HG03469 (cell line): ENCODE results near the gene TSPAN4.

ENCODE experiments used
- ATAC-seq: cut with Tn5 transposase; IDR thresholded peaks from one replicate; pipeline ENCODE4 v1.9.1; 2021; ENCODE audit warnings: mild to moderate bottlenecking, moderate library complexity, moderate number of reproducible peaks; ENCODE audit not compliant: unreplicated experiment

Gene TSPAN4

DNA sequence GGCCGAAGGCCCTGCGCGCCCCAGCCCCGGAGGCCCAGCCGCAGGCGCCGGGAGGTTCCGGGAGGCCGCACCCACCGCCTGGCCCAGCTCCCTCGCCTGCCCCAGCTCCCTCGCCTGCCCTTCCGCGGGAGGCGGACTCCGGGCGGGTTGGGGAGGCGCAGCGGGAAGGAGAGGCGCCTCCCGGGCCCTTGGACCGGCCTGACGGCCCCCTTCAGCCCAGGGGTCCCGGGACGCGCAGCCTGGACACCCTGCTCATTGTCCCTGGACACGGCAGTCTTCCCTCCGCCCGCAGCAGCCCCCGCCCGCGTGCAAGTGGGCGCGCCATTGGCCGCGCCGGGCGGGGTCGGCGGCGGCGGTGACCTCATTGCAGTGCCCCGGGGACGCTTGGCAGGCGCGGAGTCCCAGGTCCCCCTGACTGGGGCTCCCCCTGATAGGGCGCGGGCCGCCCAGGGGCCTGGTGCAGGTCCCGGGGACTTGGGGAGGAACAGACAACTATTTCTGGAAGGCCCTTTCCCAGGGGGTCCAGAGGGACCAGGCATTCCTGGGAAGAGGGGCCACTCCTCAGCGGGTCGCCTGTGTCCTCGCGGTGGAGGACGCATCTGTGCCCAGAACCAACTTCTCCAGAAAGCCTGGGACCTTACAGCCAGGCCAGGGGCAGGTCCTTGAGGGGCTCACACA, 9.4 kb upstream of the TSPAN4 start:
- ATAC-seq = no peak

DNA sequence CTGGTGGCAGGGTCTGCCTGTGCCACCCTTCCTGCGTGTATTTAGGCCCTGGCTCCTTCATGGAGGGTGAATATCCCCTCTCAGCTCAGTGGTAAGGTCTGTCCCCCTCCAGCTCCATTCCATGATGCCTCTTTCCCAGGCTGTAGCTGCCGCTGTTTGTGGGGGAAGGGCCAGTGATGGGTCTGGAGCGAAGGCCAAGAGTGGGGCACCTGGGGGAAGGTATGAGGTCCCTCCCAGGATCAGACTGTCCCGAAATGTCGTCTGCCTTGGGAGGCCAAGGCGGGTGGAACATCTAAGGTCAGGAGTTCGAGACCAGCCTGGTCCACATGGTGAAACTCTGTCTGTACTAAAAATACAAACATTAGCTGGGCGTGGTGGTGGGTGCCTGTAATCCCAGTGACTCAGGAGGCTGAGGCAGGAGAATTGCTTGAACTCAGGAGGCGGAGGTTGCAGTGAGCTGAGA, 8.8 kb upstream of the TSPAN4 start:
- ATAC-seq = no peak

DNA sequence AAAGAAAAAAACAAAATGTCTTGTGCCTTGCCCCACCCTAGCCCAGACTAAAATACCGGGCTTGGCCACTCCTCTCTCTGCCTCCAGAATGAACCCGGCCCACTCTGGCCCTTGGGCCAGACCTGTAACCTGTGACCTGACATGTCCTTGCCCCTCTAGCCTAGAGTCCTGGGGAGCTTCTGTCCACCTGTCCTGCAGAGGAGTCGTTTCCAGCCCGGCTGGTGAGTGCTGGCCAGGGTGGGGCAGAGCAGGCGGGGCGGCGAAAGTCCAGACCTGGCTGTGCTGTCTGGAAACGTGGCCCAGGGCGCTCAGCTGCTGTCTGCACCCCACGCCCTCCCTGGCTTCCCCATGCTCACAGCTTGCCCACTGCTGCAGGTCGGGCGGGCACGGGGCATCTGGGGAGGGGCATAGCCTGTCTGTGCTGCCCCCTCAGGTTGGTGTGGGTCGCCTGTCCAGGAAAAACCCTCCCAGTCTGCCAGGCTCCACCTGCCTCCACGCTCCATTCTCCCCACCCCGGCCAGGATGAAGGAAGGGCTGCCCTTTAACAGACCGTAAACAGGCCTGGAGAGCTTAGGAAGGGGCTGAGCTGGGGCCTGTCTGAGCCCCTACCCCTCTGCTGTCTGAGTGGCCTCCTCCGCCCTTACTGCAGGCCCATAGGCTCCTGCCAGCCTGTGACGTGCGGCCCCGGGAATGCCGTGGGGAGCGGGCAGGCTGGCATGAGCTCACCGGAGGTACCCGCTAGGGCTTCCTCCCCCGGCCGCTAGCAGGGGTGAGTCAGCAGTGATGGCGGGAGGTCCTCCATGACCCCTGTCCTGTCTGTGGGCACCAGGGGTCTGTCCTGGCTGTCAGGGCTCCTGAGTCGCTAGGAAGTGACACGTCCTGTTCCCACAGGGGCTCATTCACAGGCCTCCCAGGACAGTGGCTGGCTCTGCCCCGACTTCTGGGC, 8.0 kb upstream of the TSPAN4 start:
- no peak for ATAC-seq

DNA sequence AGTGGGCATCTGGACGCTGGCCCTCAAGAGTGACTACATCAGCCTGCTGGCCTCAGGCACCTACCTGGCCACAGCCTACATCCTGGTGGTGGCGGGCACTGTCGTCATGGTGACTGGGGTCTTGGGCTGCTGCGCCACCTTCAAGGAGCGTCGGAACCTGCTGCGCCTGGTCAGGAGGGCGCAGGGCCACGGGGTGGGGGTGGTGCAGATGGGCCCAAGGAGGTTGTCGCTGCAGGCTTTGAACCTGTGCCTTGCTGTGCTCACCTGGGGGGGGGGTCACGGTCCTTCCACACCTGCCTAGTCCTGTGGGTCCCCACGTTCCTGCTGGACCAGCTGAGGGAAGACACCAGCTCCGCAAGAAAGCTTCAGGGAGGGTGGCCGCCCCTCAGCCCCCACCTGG, 6.4 kb upstream of the TSPAN4 start:
- no peak for ATAC-seq

DNA sequence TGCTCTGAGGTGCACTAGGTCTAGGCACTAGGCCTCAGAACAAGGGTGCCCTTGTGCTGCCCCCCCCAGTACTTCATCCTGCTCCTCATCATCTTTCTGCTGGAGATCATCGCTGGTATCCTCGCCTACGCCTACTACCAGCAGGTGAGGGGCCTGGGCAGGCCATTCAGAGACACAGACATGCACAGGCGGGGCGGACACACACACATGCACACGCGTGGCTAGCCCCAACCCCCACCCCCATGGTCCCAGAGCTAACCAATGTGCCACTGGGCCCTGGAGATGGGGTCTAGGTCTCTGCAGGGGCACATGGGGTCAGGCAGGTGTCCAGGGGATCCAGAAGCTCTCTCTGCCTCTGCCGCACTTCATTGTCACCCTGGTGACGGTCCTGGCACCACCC, 6.0 kb upstream of the TSPAN4 start:
- ATAC-seq = no peak

DNA sequence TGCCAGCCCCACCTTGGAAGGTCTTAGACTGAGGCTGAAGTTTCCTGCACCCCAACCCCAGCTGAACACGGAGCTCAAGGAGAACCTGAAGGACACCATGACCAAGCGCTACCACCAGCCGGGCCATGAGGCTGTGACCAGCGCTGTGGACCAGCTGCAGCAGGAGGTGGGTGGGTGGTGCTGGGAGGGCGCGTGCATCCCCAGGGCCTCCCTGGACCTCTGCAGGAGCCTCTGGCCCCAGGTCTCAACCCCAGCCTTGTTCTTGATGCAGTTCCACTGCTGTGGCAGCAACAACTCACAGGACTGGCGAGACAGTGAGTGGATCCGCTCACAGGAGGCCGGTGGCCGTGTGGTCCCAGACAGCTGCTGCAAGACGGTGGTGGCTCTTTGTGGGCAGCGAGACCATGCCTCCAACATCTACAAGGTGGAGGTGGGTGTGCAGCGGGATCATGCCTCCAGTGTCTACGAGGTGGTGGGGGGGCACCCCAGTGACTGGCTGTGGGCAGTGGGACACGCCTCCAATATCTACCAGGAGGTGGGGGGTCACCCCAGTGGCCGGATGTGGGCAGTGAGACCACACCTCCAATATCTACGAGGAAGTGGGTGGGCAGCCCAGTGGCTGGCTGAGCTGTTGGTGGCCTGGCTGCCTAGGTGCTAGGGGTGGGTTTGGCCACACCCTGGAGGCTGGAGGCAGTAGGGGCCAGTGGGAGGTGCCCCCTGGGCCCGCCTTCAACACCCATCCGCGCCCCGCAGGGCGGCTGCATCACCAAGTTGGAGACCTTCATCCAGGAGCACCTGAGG, 5.3 kb upstream of the TSPAN4 start:
- ATAC-seq = no peak

DNA sequence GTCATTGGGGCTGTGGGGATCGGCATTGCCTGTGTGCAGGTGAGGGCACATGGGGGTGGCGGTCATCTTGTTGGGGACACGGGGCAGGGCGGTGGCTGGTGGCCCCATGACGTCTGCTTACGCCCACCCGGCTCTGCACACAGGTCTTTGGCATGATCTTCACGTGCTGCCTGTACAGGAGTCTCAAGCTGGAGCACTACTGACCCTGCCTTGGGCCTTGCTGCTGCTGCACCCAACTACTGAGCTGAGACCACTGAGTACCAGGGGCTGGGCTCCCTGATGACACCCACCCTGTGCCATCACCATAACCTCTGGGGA, 4.7 kb upstream of the TSPAN4 start:
- ATAC-seq = no peak

DNA sequence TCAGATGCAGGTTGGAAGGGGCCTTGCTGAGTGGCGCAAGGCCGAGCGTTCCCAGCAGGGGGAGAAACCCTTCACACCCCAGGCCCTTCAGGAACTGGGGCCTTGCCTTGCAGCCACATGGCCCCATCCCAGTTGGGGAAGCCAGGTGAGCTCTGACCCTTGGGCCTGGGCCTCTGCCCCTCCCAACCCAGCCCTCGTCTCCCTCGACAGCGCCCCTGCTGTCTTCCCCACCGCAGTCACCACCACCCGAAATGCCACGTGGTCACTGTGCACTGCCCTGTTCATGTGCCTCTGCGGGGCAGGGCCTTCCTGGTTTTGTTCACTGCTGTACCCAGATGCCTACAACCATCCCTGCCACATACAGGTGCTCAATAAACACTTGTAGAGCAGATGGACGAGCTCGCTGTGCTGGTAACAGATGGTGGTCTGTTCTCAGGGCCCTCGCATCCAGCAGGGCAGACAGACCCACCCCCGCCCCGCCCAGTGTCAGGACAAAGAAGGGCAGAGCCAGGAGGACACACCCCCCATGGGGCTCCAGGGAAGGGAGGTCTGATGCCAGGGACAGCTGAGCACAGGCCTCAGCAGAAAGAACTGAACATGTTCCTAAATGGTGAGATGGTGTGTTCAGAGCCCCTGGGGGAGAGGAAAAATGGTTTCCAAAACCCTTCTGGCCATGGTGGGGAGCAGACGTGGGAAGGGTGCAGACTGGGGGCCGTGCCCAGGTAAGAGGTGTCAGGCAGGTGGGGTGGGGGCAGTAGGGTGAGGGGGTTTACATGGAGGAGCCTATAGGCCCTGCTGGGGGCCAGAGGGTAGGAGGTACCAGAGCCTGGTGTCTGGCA, 4.0 kb upstream of the TSPAN4 start:
- ATAC-seq = no peak

DNA sequence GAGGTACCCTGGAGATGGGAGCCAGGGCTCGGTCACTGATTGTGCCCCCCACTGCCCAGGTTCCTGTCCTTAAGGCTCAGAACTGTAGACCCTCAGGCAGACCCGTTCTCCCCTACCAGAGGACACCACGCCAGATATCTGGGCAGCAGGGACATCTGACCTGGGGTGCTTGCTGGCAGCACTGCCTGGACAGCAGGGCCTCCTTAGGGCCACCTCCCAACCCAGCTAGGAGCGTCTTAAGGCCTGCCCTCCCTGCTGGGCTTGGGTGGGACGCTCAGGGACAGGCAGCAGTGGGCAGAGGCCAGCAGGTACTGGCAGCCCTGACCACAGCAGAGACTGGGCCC, 3.4 kb upstream of the TSPAN4 start:
- no peak for ATAC-seq

DNA sequence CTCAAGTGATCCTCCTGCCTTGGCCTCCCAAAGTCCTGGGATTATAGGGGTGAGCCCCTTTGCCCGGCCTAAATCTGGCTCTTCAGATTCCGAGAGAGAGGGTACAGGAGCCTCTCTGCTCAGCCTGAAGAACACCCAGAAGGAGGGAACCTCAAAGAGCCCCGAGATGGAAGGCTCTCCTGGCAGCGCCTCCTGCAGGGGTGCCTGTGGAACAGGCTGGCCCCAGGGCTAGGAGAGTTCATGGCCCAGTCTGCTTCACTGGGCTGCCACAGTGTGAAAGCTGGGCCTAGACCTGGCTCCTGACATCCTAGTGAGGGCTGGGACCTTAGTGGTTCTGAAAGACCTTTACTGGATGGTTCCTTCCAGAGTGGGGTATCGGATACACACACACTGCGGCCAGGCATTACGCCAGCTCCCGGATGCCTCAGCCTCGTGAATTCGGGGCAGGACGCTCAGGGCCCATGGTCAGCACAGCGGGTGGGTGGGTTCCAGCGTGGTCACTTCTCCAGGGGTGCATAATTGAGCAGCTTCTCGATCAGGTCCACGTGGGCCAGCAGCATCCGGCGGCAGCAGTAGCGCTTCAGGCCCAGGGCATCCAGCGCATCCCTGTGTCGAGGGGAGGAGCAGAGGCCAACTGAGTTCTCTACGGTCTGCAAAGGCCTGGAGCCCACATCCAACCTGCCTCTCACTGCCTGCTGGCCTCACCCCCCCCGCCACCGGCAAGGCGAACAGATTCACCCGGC, 2.6 kb upstream of the TSPAN4 start:
- no peak for ATAC-seq

DNA sequence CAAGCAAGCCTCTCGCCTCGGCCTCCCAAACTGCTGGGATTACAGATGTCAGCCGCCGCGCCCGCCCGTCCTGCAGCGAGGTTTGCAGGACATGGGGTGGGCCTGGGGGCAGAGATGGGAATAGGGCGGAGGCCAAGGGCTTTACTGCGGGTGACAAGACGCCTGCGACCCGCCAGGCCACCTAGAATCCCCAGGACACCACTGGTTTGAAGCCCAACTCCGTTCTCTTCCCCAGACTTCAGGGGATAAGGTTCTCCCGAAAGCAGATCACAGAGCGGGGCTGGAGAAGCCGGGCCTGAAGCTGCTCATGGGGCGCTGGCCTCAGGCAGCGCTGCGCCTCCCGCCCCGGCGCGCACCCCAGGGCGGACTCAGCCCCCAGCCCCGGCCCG, 677 bp upstream of the TSPAN4 start:
- ATAC-seq = no peak

DNA sequence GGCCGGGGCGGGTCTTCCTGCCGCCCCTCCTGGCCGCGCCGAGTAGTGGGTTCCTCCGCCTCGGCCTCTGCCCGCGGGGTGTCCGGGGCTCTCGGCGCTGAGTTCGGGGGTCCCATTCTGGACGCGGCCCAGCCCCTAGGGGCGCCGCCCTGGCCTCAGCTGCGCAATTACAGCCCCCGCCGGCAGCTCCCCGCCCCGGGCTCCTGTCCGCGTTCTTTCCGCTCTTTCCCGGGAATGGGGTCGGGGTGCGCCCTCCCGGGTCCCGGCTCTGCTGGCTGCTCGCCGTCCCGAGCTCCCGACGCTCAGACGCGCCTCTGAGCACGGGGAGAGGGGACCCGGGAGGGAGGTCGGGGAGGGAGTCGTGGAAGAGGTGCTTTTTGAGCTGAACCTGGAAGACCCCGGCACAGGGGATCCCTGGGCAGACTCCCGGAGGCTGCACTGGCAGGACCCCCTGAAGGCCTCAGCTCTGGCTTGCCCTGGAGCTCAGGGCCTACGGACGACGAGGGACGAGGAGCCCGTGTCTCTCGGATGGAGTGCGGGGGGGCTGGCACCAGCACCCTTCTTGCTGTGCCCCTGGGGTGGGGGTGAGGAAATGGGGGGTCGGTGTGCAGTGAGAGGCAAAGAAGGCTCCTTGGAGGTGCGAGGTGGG, 558 bp downstream of the TSPAN4 start:
- no peak for ATAC-seq

DNA sequence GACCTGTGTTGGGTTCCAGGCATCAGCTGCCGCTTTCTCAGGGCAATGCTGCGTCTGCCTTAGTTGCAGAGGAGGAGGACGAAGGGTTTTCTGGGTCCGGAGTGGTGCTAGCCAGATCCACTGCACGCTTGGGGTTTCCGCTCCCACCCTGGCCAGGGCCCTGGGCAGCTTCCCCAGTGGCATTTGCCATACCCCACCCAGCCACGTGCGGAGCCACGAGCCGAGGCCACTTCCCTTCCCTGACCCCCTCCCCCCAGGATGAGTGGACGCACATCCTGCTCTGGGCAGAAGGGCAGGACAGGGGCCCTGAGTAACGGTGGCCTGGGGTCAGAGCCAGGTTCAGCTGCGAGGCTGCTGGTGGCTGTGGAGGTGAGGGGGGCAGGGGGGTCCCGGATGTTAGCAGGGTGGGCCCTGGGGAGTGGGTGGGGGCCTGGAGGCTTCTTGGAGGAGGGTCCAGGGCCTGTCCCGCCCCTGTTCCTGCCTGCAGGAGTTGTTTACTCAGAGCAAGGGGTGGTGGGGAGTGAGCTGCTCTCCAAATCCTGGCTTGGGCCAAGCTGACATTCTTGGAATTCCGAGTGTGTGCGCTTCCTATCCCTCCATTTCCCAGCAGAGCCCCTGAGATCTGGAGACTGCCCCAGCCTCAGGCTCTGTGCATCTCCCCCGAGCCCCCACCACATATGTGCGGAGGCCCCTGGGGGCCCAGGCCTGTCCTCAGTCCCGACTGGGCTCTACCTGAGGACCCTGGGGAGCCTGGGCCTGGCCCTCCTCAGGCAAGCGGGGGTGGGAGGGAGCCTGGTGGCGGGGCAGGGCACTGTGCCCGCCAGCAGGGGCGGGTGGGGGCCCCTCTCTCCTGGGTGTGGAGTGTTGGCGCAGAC, 1.4 kb downstream of the TSPAN4 start:
- ATAC-seq = no peak

DNA sequence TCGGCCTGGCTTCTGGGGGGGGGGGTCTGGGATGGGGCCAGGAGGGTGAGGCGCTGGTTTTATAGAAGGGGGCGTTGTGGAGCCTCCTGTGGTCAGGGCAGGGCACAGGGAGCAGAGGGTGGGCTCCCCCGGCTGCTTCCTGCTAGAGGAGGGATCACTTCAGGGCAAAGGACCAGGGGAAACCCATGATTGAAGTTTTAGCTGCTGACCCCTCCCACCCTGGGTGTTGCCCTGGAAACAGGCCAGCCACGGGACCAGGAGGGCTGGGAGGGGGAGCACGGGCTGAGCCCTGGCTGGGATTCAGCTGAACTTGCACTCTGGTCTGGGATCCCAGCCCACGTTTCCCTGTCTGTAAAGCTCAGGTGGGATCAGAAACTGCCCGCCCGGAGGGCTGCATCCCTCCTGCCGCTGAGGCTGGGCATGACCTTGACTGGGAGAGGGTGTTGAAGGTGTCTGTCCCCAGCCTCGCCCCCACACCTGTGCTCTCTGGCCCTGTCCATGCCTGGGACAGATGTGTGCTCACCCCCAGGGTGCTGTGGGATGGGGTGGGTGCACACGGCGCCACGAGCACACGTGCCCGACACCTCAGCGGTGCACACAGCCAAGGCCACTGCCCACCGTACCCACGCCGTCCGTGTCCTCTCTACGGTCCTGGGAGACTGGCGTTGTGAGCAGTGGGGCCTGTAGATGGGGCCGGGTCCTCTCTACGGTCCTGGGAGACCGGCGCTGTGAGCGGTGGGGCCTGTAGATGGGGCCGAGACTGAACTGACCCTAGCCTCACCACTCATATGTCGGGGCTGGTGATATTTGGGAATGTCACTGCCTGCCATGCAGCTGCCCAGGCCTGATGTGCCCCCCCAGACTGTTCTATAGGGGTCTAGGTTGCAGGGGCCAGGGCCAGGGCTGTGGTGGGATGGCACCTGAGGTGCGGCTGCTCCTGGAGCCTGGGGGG, 2.3 kb downstream of the TSPAN4 start:
- no peak for ATAC-seq

DNA sequence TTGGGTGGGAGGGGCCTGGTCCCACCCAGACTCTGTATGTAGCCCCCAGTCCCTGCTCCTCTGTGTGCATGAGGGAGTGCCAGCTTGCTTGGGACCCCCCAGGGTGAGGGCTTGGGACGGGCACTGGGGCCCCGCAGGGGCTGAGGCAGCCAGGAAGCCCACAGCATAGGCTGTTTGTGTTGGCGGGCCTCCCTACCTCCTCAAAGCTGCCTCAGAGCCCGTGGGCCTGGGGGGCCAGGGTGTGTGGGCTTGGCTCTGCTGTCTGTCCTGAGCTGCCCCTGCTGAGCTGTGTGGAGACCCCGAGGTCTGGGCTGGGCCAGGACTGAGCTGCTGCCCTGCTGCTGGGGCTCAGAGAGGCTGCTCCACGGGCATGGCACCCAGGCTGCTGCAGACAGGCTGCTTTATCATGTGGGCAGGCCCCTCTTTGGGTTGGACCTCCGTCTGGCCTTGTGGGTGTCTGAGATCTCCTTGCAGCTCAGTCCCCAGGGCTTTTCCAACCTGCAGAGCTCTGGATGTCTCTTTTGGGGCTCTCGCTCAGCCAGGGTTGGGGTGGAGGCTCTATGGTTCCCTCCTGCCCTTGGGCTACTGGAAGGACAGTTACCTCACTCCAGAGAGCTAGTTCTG, 3.3 kb downstream of the TSPAN4 start:
- no peak for ATAC-seq

DNA sequence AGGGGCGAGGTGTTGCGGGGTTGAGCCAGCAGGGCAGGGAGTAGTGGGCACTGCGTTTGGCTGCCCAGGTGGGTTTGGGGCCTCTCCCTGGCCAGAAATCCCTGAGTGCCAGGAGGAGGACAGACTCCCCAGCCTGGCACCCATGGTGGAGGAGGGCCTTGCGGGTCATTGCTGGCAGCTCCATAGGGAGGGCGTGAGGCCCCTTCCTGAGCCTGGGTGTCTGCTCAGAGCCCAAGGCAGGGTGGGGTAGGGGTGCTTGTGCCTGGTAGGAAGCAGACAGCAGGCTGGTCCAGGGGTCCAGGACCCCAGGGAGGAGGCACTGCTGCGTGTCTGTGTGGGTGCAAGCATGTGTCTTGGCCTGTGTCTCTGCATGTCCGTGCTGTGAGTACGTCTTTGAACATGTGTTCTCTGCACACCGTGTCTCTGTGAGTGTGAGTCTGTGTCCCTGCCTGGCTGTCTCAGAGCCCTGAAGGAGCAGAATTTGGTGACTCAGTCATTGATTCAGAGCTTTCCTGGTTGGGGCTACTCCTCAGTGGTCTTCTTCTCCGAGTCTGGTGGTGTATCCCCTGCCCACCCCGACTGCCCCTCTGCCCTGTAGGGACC, 3.9 kb downstream of the TSPAN4 start:
- ATAC-seq = no peak

DNA sequence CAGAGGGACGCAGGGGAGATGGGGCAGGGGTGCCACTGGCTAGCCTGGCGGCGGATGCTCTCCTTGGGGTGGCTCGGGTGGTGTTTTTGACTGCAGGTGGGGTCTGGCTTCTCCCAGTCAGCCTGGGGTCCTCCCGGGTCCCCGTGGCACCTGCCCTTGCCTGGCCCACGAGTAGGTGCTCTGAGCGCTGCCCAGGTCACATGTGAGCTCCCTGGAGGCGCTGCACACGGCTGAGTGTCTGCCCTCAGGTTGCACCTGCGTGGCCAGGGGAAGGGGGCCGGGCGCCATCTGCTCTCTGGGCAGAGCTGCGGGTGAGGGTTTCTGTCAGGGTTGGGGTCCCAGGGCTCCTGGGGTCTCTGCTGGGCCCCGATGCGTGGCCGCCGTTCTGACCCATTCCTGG, 5.2 kb downstream of the TSPAN4 start:
- ATAC-seq = no peak
